H9 (cell line): ENCODE data around the gene ZNF680. TPM values are rescaled to one million over a fixed set of nuclear protein-coding genes. Genes with fewer than 3 reads are reported as not detected.

Experiments used
- DNase-seq: peaks from one replicate; pipeline ENCODE4 v3.0.0-alpha.2; 2017
- H2AFZ ChIP-seq: one replicate; pipeline ENCODE4 v1.6.1; 2013; ENCODE audit warnings: mild to moderate bottlenecking, low read length, control low read depth, moderate library complexity
- H2AK5ac ChIP-seq: 2 replicates; pipeline ENCODE4 v1.6.1; 2013; ENCODE audit warnings: low read length, control low read depth, mixed read lengths; ENCODE audit not compliant: insufficient read length
- H2BK120ac ChIP-seq: one replicate; pipeline ENCODE4 v1.6.1; 2013; ENCODE audit warnings: low read depth, mild to moderate bottlenecking, low read length, control low read depth, inconsistent platforms; ENCODE audit not compliant: poor library complexity, severe bottlenecking
- H2BK12ac ChIP-seq: 2 replicates; pipeline ENCODE4 v1.6.1; 2013; ENCODE audit warnings: low read length, control low read depth, mixed read lengths, low read depth; ENCODE audit not compliant: insufficient read length
- H2BK15ac ChIP-seq: 2 replicates; pipeline ENCODE4 v1.6.1; 2013; ENCODE audit warnings: low read depth, low read length, control low read depth
- H2BK20ac ChIP-seq: one replicate; pipeline ENCODE4 v1.6.1; 2013; ENCODE audit warnings: low read depth, mild to moderate bottlenecking, low read length, control low read depth, inconsistent platforms; ENCODE audit not compliant: poor library complexity, severe bottlenecking
- H2BK5ac ChIP-seq: 2 replicates; pipeline ENCODE4 v1.6.1; 2013; ENCODE audit warnings: low read length, control low read depth, mixed read lengths; ENCODE audit not compliant: insufficient read length
- H3K14ac ChIP-seq: 2 replicates; pipeline ENCODE4 v1.6.1; 2013; ENCODE audit warnings: low read length, control low read depth; ENCODE audit not compliant: insufficient read depth
- H3K18ac ChIP-seq: 2 replicates; pipeline ENCODE4 v1.6.1; 2013; ENCODE audit warnings: low read depth, mild to moderate bottlenecking, mixed read lengths, low read length, control low read depth; ENCODE audit not compliant: insufficient read length
- H3K23ac ChIP-seq: 2 replicates; pipeline ENCODE4 v1.6.1; 2013; ENCODE audit warnings: low read length, control low read depth, mixed read lengths, low read depth; ENCODE audit not compliant: insufficient read length
- H3K23me2 ChIP-seq: 2 replicates; pipeline ENCODE4 v1.6.1; 2013; ENCODE audit warnings: low read depth, mild to moderate bottlenecking, mixed read lengths, low read length, control low read depth; ENCODE audit not compliant: insufficient read length, poor library complexity, severe bottlenecking
- H3K27ac ChIP-seq: 2 replicates; pipeline ENCODE4 v1.5.1; 2013; ENCODE audit warnings: low read length, control low read depth, mixed read lengths, low read depth; ENCODE audit not compliant: insufficient read length
- H3K27me3 ChIP-seq: 2 replicates; pipeline ENCODE4 v1.6.1; 2013; ENCODE audit warnings: low read length, control low read depth, inconsistent platforms; ENCODE audit not compliant: insufficient read depth
- H3K4ac ChIP-seq: 2 replicates; pipeline ENCODE4 v1.6.1; 2013; ENCODE audit warnings: low read depth, mild to moderate bottlenecking, control low read depth, inconsistent platforms, low read length, moderate library complexity
- H3K4me1 ChIP-seq: 2 replicates; pipeline ENCODE4 v1.6.1; 2013; ENCODE audit warnings: low read length, control low read depth, inconsistent platforms; ENCODE audit not compliant: insufficient read depth
- H3K4me2 ChIP-seq: 2 replicates; pipeline ENCODE4 v1.6.1; 2013; ENCODE audit warnings: low read length, control low read depth, mixed read lengths; ENCODE audit not compliant: insufficient read length, insufficient read depth
- H3K56ac ChIP-seq: 2 replicates; pipeline ENCODE4 v1.6.1; 2013; ENCODE audit warnings: low read depth, mild to moderate bottlenecking, mixed read lengths, low read length, control low read depth; ENCODE audit not compliant: insufficient read length
- H3K79me1 ChIP-seq: 2 replicates; pipeline ENCODE4 v1.6.1; 2013; ENCODE audit warnings: low read depth, mild to moderate bottlenecking, moderate library complexity, low read length, control low read depth, inconsistent platforms; ENCODE audit not compliant: insufficient read depth, poor library complexity, severe bottlenecking
- H3K79me2 ChIP-seq: 2 replicates; pipeline ENCODE4 v1.6.1; 2013; ENCODE audit warnings: low read length, control low read depth, inconsistent platforms; ENCODE audit not compliant: insufficient read depth
- H3K9ac ChIP-seq: 2 replicates; pipeline ENCODE4 v1.6.1; 2013; ENCODE audit warnings: low read length, control low read depth, mixed read lengths; ENCODE audit not compliant: insufficient read length; ENCODE audit errors: extremely low read depth
- H3K9me3 ChIP-seq: one replicate; pipeline ENCODE4 v1.6.1; 2013; ENCODE audit warnings: low read depth, low read length, inconsistent platforms; ENCODE audit not compliant: control insufficient read depth
- H3T11ph ChIP-seq: one replicate; pipeline ENCODE4 v1.6.1; 2013; ENCODE audit warnings: mild to moderate bottlenecking, low read length, control low read depth, inconsistent platforms
- H4K20me1 ChIP-seq: one replicate; pipeline ENCODE4 v1.6.1; 2013; ENCODE audit not compliant: control insufficient read depth, insufficient read length, insufficient read depth
- H4K5ac ChIP-seq: 2 replicates; pipeline ENCODE4 v1.6.1; 2013; ENCODE audit warnings: low read depth, mild to moderate bottlenecking, mixed read lengths, low read length, control low read depth; ENCODE audit not compliant: insufficient read length
- H4K8ac ChIP-seq: replicated peaks from 2 replicates; pipeline ENCODE4 v1.6.1; 2013; ENCODE audit warnings: low read length, control low read depth, mixed read lengths, low read depth; ENCODE audit not compliant: insufficient read length
- H4K91ac ChIP-seq: 2 replicates; pipeline ENCODE4 v1.6.1; 2013; ENCODE audit warnings: low read depth, mild to moderate bottlenecking, moderate library complexity, mixed read lengths, low read length, control low read depth; ENCODE audit not compliant: insufficient read length
- H3K27ac Mint-ChIP-seq, 3 experiments: 2 replicates in 2 of 3; 3 replicates in 1 of 3; pipeline ENCODE4 v1.8.0; 2020 to 2021; ENCODE audit warnings: mixed read lengths in 3 of 3, mild to moderate bottlenecking in 1 of 3, moderate library complexity in 1 of 3
- H3K27me3 Mint-ChIP-seq: 2 replicates; pipeline ENCODE4 v1.8.0; 2021; ENCODE audit warnings: low read depth, mild to moderate bottlenecking, moderate library complexity, mixed read lengths
- H3K36me3 Mint-ChIP-seq, 3 experiments: 2 replicates in 2 of 3; 3 replicates in 1 of 3; pipeline ENCODE4 v1.8.0; 2020 to 2021; ENCODE audit warnings: low read depth in 3 of 3, mixed read lengths in 3 of 3; ENCODE audit not compliant: insufficient read depth in 1 of 3
- H3K4me1 Mint-ChIP-seq, 2 experiments: 2 replicates each; pipeline ENCODE4 v1.8.0; 2020; ENCODE audit warnings: mixed read lengths in 2 of 2
- H3K4me3 Mint-ChIP-seq, 2 experiments: 2 replicates in 1 of 2; 3 replicates in 1 of 2; pipeline ENCODE4 v1.8.0; 2020 to 2021; ENCODE audit warnings: mild to moderate bottlenecking in 2 of 2, mixed read lengths in 2 of 2, moderate library complexity in 1 of 2
- H3K9me3 Mint-ChIP-seq, 2 experiments: 2 replicates in 1 of 2; 3 replicates in 1 of 2; pipeline ENCODE4 v1.8.0; 2020; ENCODE audit warnings: mild to moderate bottlenecking in 2 of 2, mixed read lengths in 2 of 2, moderate library complexity in 1 of 2
- CTCF ChIP-seq: fragments of 200-600 bp; sonication (generic); conservative IDR thresholded peaks from 3 replicates; pipeline ENCODE4 v1.8.0; 2021; ENCODE audit warnings: antibody characterized with exemption, mild to moderate bottlenecking
- WGBS: extraction: QIAGEN DNeasy Blood & Tissue Kit; methylation state at CpG from one replicate; pipeline ENCODE4 v1.1.7; 2013; ENCODE audit warnings: missing lambda C conversion rate, low lambda C conversion rate, mixed read lengths; ENCODE audit not compliant: insufficient read length; ENCODE audit errors: extremely low coverage; 5-methylcytosine and 5-hydroxymethylcytosine counted together
- total RNA-seq: library from RNA; stranded (reverse); gene quantifications from 2 replicates; pipeline ENCODE4 v1.2.1, GENCODE V29; 2021

ZNF680 gene
- total RNA-seq, 1 experiment from 2014 or later, result 21.3 TPM

GRCh38 chr7:64541438-64542359 lies 21.2 kb downstream of the ZNF680 start:
- H4K20me1 ChIP-seq, result no peaks in the 10 kb centered on the region
- H4K91ac ChIP-seq, result no peak overlapping the region
- Mint-ChIP-seq H3K27ac (no peak overlapping the region), H3K4me1 (no peaks in the 10 kb centered on the region), H3K27me3 (no peaks in the 10 kb centered on the region), H3K36me3 (peaks cover 37 to 49% (median 43%) of the 10 kb centered on the region in 3 experiments), H3K4me3 (no peak overlapping the region), H3K9me3 (peaks cover 24 to 60% of the 10 kb centered on the region in 2 experiments)
- no peak for DNase-seq
- no peak overlapping the region for H2BK120ac ChIP-seq
- no peak for TF ChIP-seq CTCF
- H3K79me1 ChIP-seq, result peaks cover 4% of the 10 kb centered on the region
- no peak overlapping the region for H3K23ac ChIP-seq
- H3K4ac ChIP-seq, result no peak overlapping the region
- H3K4me1 ChIP-seq, result no peaks in the 10 kb centered on the region
- H3K18ac ChIP-seq, result no peak overlapping the region
- no peak overlapping the region for H2BK15ac ChIP-seq
- H3K27ac ChIP-seq, result no peak overlapping the region
- no peaks in the 10 kb centered on the region for H3K27me3 ChIP-seq
- H3K9ac ChIP-seq, result no peak overlapping the region
- no peak overlapping the region for H4K5ac ChIP-seq
- no peaks in the 10 kb centered on the region for H3K9me3 ChIP-seq
- no peak overlapping the region for H3K56ac ChIP-seq
- WGBS, result no CpG with 5 or more reads among the region's 5 CpGs
- H3K79me2 ChIP-seq, result no peaks in the 10 kb centered on the region
- H3K14ac ChIP-seq, result no peak overlapping the region
- no peak overlapping the region for H2BK12ac ChIP-seq
- no peak overlapping the region for H4K8ac ChIP-seq
- no peak overlapping the region for H2AFZ ChIP-seq
- no peaks in the 10 kb centered on the region for H3K23me2 ChIP-seq
- H3T11ph ChIP-seq, result no peak overlapping the region
- H2BK20ac ChIP-seq, result no peak overlapping the region
- H3K4me2 ChIP-seq, result no peak overlapping the region
- H2BK5ac ChIP-seq, result no peak overlapping the region
- no peak overlapping the region for H2AK5ac ChIP-seq
